Mucosa of descending colon (tissue), 3 donors: ENCODE results near the gene RNF144A. TPM values are rescaled to one million over a fixed set of nuclear protein-coding genes. Genes with fewer than 3 reads are reported as not detected.

Experiments used
- ATAC-seq: fragments of 200-7000 bp; cut with Tn5 transposase; one replicate; pipeline ENCODE4 v1.9.1; 2020; ENCODE audit warnings: mild to moderate bottlenecking, moderate library complexity
- DNase-seq, 3 donors: peaks; one replicate each; pipeline ENCODE4 v3.0.0-alpha.2; 2020
- H3K36me3 ChIP-seq: fragments of 200-600 bp; one replicate; pipeline ENCODE4 v1.8.0; 2021; ENCODE audit warnings: low read depth, mild to moderate bottlenecking
- H3K4me1 ChIP-seq: fragments of 200-600 bp; one replicate; pipeline ENCODE4 v1.8.0; 2021; ENCODE audit warnings: low read depth, mild to moderate bottlenecking
- H3K4me3 ChIP-seq: fragments of 200-600 bp; one replicate; pipeline ENCODE4 v1.8.0; 2021; ENCODE audit warnings: mild to moderate bottlenecking
- H3K9me3 ChIP-seq: fragments of 200-600 bp; one replicate; pipeline ENCODE4 v1.8.0; 2021; ENCODE audit warnings: mild to moderate bottlenecking
- CTCF ChIP-seq: fragments of 200-600 bp; IDR thresholded peaks from one replicate; pipeline ENCODE4 v1.8.0; 2022; ENCODE audit warnings: antibody characterized with exemption, mild to moderate bottlenecking
- intact Hi-C, 2 donors: fragments of 100-400 bp; cut with DNase I in 1 of 2; cut with micrococcal nuclease in 1 of 2; formaldehyde crosslinking; loops; one replicate each; pipeline versions ENCODE4 v1.11.0 to v1.11.1; 2022; cut with DNase I, micrococcal nuclease
- total RNA-seq, 3 donors: library from RNA; stranded (reverse); fragmentation: NEBNext Ultra II Directional in 2 of 3; extraction: Animal tissue kit (Norgen Biotek cat#: 25700) in 2 of 3; gene quantifications; one replicate each; pipeline versions ENCODE4 v1.2.1 to v1.2.4, GENCODE V29; 2021 to 2023
- donor health status: DM: no; HTN: no; CAD: no; lungs with moderate emphysema.
- donor health status: DM: no; HTN: no; CAD: no.
- donor health status: DM: no; HTN: yes; CAD: no.

RNF144A gene
- total RNA-seq, 3 donors from 2014 or later, result 14.3 to 18.7 (median 18.3) TPM

GRCh38 chr2:6951046-6951445, 33.8 kb downstream of the RNF144A start:
- no peak overlapping the region for H3K4me3 ChIP-seq
- no peaks in the 10 kb centered on the region for H3K4me1 ChIP-seq
- no peaks in the 10 kb centered on the region for H3K9me3 ChIP-seq
- no peak for TF ChIP-seq CTCF
- H3K36me3 ChIP-seq, result no peaks in the 10 kb centered on the region
- ATAC-seq, result no peak
- intact Hi-C loops, result no loop called here
- DNase-seq, result no peak

- H3K4me1 ChIP-seq, result no peaks in the 10 kb centered on the region
- no peak for TF ChIP-seq CTCF
- H3K36me3 ChIP-seq, result no peaks in the 10 kb centered on the region
- intact Hi-C loops, result no loop called here
- no peaks in the 10 kb centered on the region for H3K9me3 ChIP-seq
- DNase-seq, result no peak
- ATAC-seq, result no peak
- H3K4me3 ChIP-seq, result no peak overlapping the region
Measured at GRCh38 chr2:6952101-6952500, 34.9 kb downstream of the RNF144A start.

DNA sequence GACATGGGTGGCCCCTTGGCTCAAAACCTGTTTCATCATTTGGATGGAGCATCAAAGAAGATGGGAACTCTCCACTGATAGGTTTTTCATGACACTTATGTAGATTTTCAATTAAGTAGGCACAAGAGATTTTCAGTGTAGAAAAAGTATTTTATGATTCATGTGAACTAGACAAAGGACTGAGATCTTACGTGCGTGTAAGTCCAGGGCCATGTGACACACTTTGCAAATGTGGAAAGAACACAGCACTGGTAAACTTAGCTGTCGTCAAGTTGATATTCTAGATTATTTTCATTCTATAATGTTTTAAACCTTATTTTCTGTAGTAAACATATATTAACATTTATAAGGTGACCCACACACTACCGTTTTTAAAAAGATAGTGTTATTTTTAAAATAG, 37.4 kb downstream of the RNF144A start:
- DNase-seq, result no peak
- H3K36me3 ChIP-seq, result no peaks in the 10 kb centered on the region
- no peak for ATAC-seq
- H3K4me1 ChIP-seq, result no peaks in the 10 kb centered on the region
- no peak for TF ChIP-seq CTCF
- H3K9me3 ChIP-seq, result no peaks in the 10 kb centered on the region
- H3K4me3 ChIP-seq, result no peak overlapping the region
- intact Hi-C loops, result no loop called here

GRCh38 chr2:6955511-6956136, 38.4 kb downstream of the RNF144A start:
- TF ChIP-seq CTCF, result no peak
- no peak for ATAC-seq
- H3K4me1 ChIP-seq, result peaks cover 2% of the 10 kb centered on the region
- no peaks in the 10 kb centered on the region for H3K9me3 ChIP-seq
- intact Hi-C loops, result no loop called here
- H3K4me3 ChIP-seq, result no peak overlapping the region
- DNase-seq, result no peak
- H3K36me3 ChIP-seq, result no peaks in the 10 kb centered on the region

DNA sequence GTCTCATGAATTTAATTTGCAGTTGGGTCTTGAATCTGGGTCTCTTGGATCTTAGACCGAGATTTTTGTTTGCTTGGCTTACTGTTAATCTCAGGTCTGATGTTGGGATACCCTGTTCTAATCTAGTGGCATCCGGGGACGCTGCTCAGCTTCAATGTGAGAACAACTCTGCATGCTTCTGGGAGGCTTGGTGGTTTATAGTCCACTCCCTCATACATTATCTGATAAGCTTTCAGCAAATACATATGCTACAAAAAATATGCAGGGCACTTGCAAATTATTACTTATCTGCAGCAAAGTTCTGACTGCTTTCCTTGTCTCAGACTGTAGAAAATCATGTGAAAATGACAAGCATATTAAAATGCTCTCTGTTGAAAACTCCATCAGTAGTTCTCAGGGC, 39.4 kb downstream of the RNF144A start:
- Histone ChIP-seq H3K4me3 (no peak overlapping the region), H3K4me1 (peaks cover 4% of the 10 kb centered on the region), H3K9me3 (no peaks in the 10 kb centered on the region), H3K36me3 (no peaks in the 10 kb centered on the region)
- intact Hi-C loops, result no loop called here
- ATAC-seq, result no peak
- no peak for DNase-seq
- TF ChIP-seq CTCF, result no peak
